Stomach smooth muscle (tissue), 2 donors: Measurements from ENCODE around the gene PPP1R15A.
"Not testable (repeated sequence)": the region's sequence is repeated elsewhere in the genome, so short reads cannot be mapped to it uniquely, and the experiment has no call there.

Source experiments
- H3K27ac ChIP-seq: one replicate; pipeline ENCODE4 v1.7.0; 2013; ENCODE audit warnings: mild to moderate bottlenecking, low read length, inconsistent platforms
- H3K27me3 ChIP-seq, 2 donors: one replicate each; pipeline ENCODE4 v1.7.0; 2013; ENCODE audit warnings: low read length in 2 of 2; ENCODE audit not compliant: insufficient read depth in 2 of 2, control insufficient read depth in 1 of 2
- H3K36me3 ChIP-seq, 2 donors: one replicate each; pipeline ENCODE4 v1.7.0; 2013; ENCODE audit warnings: low read length in 2 of 2; ENCODE audit not compliant: control insufficient read depth in 2 of 2, insufficient read depth in 2 of 2
- H3K4me1 ChIP-seq: one replicate; pipeline ENCODE4 v1.7.0; 2013; ENCODE audit warnings: low read length; ENCODE audit not compliant: control insufficient read depth, insufficient read depth
- H3K4me3 ChIP-seq, 2 donors: one replicate each; pipeline ENCODE4 v1.7.0; 2013; ENCODE audit warnings: low read length in 2 of 2
- H3K9ac ChIP-seq, 2 donors: one replicate each; pipeline ENCODE4 v1.7.0; 2013; ENCODE audit warnings: low read length in 2 of 2, mild to moderate bottlenecking in 1 of 2
- H3K9me3 ChIP-seq, 2 donors: one replicate each; pipeline ENCODE4 v1.7.0; 2013; ENCODE audit warnings: low read length in 2 of 2; ENCODE audit not compliant: control insufficient read depth in 2 of 2
- donor health status: healthy.
- donor health status: Pancreatic carcinoma.

PPP1R15A gene

GRCh38 chr19:48900477-48901406 is 28.5 kb downstream of the PPP1R15A start:
- H3K27me3 ChIP-seq, result no peaks in the 10 kb centered on the region
- no peaks in the 10 kb centered on the region for H3K9me3 ChIP-seq
- peak overlapping the region; percentile 77 for H3K27ac ChIP-seq
- H3K4me3 ChIP-seq, result peak overlapping the region; percentile 95 to 98
- peaks cover 23% of the 10 kb centered on the region for H3K4me1 ChIP-seq
- H3K36me3 ChIP-seq, result peaks cover 9 to 12% of the 10 kb centered on the region in 2 donors
- H3K9ac ChIP-seq, result peak overlapping the region; percentile 92 to 95

GRCh38 chr19:48902291-48902690 is 30.1 kb downstream of the PPP1R15A start:
- peaks cover 9 to 14% of the 10 kb centered on the region in 2 donors for H3K36me3 ChIP-seq
- not testable (repeated sequence) for H3K27ac ChIP-seq, H3K9ac ChIP-seq, H3K27me3 ChIP-seq, H3K9me3 ChIP-seq, H3K4me3 ChIP-seq
- H3K4me1 ChIP-seq, result peaks cover 23% of the 10 kb centered on the region

GRCh38 chr19:48903788-48904187 is 31.6 kb downstream of the PPP1R15A start:
- not testable (repeated sequence) for H3K9me3 ChIP-seq, H3K27ac ChIP-seq, H3K4me3 ChIP-seq, H3K9ac ChIP-seq, H3K27me3 ChIP-seq
- Histone ChIP-seq H3K36me3 (peaks cover 14 to 15% of the 10 kb centered on the region in 2 donors), H3K4me1 (peaks cover 20% of the 10 kb centered on the region)

- no peaks in the 10 kb centered on the region for H3K27me3 ChIP-seq
- H3K4me3 ChIP-seq, result no peak overlapping the region
- H3K9ac ChIP-seq, result no peak overlapping the region
- peaks cover 14% of the 10 kb centered on the region for H3K4me1 ChIP-seq
- peaks cover 19% of the 10 kb centered on the region in 2 donors for H3K36me3 ChIP-seq
- H3K9me3 ChIP-seq, result no peaks in the 10 kb centered on the region
- H3K27ac ChIP-seq, result no peak overlapping the region
Measured at GRCh38 chr19:48905664-48906063, 33.4 kb downstream of the PPP1R15A start.

- H3K27me3 ChIP-seq, result no peaks in the 10 kb centered on the region
Measured at GRCh38 chr19:48906324-48906723, 34.1 kb downstream of the PPP1R15A start.

GRCh38 chr19:48907671-48908070 is 35.5 kb downstream of the PPP1R15A start:
- Histone ChIP-seq H3K9ac (no peak overlapping the region), H3K27ac (no peak overlapping the region), H3K4me3 (no peak overlapping the region)

More at GRCh38 chr19:48906324-48906723, 34.1 kb downstream of the PPP1R15A start:
- Histone ChIP-seq H3K9me3 (no peaks in the 10 kb centered on the region), H3K4me3 (no peak overlapping the region), H3K4me1 (peaks cover 8% of the 10 kb centered on the region), H3K36me3 (peaks cover 24 to 25% of the 10 kb centered on the region in 2 donors), H3K9ac (no peak overlapping the region), H3K27ac (no peak overlapping the region)

GRCh38 chr19:48909424-48910077 is 37.3 kb downstream of the PPP1R15A start:
- H3K4me3 ChIP-seq, H3K9ac ChIP-seq, H3K4me1 ChIP-seq, H3K27ac ChIP-seq, H3K27me3 ChIP-seq, H3K9me3 ChIP-seq: not testable (repeated sequence)
- peaks cover 46 to 47% of the 10 kb centered on the region in 2 donors for H3K36me3 ChIP-seq

More at GRCh38 chr19:48907671-48908070, 35.5 kb downstream of the PPP1R15A start:
- Histone ChIP-seq H3K27me3 (no peaks in the 10 kb centered on the region), H3K9me3 (no peaks in the 10 kb centered on the region), H3K4me1 (no peaks in the 10 kb centered on the region), H3K36me3 (peaks cover 30 to 35% of the 10 kb centered on the region in 2 donors)

- H3K9me3 ChIP-seq, result no peaks in the 10 kb centered on the region
- H3K9ac ChIP-seq, result no peak overlapping the region
- no peak overlapping the region for H3K27ac ChIP-seq
- no peaks in the 10 kb centered on the region for H3K27me3 ChIP-seq
- H3K36me3 ChIP-seq, result peaks cover 41 to 45% of the 10 kb centered on the region in 2 donors
- no peak overlapping the region for H3K4me3 ChIP-seq
- H3K4me1 ChIP-seq, result no peaks in the 10 kb centered on the region
Measured at GRCh38 chr19:48910803-48911202, 38.6 kb downstream of the PPP1R15A start.

GRCh38 chr19:48913114-48913889 is 41.1 kb downstream of the PPP1R15A start:
- Histone ChIP-seq H3K4me1 (no peaks in the 10 kb centered on the region), H3K27me3 (no peaks in the 10 kb centered on the region), H3K36me3 (peaks cover 44 to 48% of the 10 kb centered on the region in 2 donors), H3K4me3 (no peak overlapping the region), H3K9ac (no peak overlapping the region), H3K9me3 (no peaks in the 10 kb centered on the region), H3K27ac (no peak overlapping the region)

- H3K4me1 ChIP-seq, result no peaks in the 10 kb centered on the region
- H3K27ac ChIP-seq, result no peak overlapping the region
- H3K4me3 ChIP-seq, result no peak overlapping the region
- H3K9ac ChIP-seq, result no peak overlapping the region
- H3K36me3 ChIP-seq, result peaks cover 46 to 56% of the 10 kb centered on the region in 2 donors
- no peaks in the 10 kb centered on the region for H3K9me3 ChIP-seq
- no peaks in the 10 kb centered on the region for H3K27me3 ChIP-seq
Measured at GRCh38 chr19:48914181-48914580, 42.0 kb downstream of the PPP1R15A start.
